NCI-H82 (cell line): ENCODE data around the gene PNMA8C.
"Not testable (repeated sequence)": the region's sequence is repeated elsewhere in the genome, so short reads cannot be mapped to it uniquely, and the experiment has no call there.

Source experiments
- DNase-seq: peaks from one replicate; lab custom pipeline; 2025; lab: John Stamatoyannopoulos, UW

Gene PNMA8C

DNA sequence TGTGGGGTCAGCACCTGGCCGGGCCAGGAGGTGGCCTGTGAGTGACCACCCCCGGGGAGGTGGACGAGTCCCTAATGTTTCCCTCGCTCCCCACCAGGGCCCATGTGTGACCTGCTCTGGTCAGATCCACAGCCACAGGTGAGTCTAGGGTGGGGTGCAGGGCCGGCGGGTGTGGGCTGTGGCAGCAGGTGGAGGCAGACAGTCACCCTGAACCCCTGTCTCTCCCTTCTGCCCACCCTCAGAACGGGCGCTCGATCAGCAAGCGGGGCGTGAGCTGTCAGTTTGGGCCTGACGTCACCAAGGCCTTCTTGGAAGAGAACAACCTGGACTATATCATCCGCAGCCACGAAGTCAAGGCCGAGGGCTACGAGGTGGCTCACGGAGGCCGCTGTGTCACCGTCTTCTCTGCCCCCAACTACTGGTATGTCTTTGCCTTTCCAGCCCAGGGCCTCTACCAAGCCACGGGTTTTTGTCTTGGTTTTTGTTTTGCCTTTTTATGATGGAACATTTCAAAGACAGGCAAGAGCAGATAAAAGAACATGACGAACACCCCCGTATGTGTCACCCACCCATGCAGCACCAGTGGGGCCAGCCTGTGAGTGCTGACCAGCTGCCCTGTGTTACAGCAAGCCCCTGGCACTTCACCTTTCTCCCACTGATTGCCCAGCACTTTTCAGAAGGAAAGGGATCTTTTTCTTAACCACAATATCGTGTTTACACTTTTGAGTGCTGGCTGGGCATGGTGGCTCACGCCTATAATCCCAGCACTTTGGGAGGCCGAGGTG lies 40.2 kb downstream of the PNMA8C start:
- DNase-seq, result no peak

DNA sequence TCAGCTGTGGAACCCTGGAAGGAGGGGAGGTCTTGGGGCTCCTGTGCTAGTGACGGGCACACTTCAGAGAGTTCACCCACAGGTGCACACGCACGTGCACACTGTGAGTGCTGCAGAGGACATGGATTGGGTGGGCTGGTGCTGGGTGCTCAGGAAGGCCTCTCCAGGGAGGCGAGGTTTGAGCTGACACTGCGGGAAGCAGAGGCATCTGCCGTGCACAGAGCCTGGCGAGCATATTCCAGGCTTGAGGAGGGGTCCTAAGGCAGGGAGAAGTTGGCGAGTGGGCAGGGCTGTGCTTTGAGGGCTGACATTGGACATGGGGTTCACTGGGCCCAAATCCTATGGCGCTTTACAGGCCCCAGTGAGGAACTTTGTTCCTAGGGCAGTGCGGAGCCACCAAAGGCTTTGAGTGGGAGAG lies 41.0 kb downstream of the PNMA8C start:
- DNase-seq, result no peak

- DNase-seq, result no peak
These were observed 41.6 kb downstream of the PNMA8C start for GRCh38 chr19:46386996-46387712.

DNA sequence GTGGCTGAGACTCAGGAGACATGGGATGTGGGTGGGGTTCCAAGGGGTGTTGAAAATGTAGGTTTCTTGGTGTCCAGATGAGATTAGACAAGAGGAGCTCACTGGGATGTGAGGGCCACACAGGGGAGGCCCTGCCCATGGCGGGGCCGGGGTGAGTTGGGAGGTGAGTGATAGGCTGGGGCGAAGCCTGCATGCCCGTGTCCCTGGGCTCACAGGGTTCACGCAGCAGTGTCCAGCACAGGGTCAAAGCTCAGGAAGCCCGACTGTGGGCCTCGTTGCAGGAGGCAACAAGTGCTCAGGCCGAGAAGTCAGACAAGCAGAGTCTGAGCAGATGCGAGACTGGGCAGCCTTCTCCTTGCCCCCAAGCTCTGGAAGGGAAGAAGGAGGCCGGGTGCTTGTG lies 42.6 kb downstream of the PNMA8C start:
- no peak for DNase-seq

DNA sequence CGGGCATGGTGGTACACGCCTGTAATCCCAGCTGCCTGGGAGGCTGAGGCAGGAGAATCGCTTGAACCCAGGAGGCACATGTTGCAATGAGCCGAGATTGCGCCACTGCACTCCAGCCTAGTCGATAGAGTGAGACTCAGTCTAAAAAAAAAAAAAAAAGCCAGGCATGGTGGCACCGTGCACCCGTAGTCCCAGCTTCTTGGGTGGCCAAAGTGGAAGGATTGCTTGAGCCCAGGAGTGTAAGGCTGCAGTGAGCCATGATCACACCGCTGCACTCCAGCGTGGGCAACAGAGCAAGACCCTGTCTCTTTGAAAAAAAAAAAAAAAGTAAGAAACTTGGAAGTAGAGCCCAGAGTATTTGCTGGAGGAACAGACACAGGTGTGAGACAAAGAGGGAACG lies 43.1 kb downstream of the PNMA8C start:
- no peak for DNase-seq

DNA sequence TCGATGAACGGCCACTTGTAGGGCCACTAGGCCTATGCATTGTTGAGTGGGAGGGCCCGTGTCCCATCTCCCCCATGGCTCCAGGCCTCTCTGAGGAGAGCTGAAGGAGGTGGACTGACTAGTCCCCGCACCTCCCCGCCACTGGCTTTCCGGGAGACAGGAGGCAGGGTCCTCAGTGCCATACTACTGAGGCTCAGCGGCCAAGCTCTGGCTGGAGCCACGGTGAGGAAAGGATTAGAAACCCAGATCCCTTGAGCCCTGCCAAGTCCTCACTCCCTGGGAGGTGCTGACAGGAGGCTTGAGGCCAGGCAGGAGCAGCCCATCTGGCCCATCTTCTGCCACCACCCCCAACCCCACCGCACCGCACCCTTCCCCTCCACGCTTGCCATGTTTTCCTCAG lies 44.3 kb downstream of the PNMA8C start:
- DNase-seq, result peak; percentile 93

GRCh38 chr19:46383846-46384245 lies 44.9 kb downstream of the PNMA8C start:
- DNase-seq, result no peak

- no peak for DNase-seq
These were observed 45.4 kb downstream of the PNMA8C start for GRCh38 chr19:46383171-46383815.

DNA sequence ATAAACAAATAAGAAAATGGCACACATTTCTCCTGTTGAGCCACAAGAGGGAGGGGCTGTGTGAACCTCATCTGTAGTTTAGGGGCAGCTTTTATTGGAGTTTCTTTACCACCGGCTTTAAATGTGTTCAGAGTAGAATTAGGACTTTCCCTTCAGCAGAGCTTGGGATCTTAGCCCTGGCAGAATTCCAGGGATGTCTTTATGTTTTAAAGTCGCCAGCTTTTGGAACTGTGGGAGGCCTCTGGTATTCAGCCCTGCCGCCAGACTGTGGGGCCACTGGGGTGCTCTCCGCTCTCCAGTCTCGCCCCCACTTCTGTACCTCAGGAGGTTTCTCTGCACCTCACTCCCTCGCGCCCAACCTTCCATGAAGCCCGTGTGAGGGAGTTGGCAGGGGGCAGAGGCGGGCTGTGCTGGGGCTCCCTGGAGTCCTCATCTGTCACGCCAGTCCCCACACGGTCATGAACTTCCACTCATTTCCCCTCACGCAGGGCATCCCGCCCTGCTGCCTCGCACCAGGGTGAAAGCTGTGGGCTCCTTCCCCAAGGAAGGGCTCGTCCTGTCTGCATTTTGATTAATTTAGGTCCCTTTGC lies 46.9 kb downstream of the PNMA8C start:
- no peak for DNase-seq

- no peak for DNase-seq
These were observed 47.4 kb downstream of the PNMA8C start for GRCh38 chr19:46381346-46381745.

DNA sequence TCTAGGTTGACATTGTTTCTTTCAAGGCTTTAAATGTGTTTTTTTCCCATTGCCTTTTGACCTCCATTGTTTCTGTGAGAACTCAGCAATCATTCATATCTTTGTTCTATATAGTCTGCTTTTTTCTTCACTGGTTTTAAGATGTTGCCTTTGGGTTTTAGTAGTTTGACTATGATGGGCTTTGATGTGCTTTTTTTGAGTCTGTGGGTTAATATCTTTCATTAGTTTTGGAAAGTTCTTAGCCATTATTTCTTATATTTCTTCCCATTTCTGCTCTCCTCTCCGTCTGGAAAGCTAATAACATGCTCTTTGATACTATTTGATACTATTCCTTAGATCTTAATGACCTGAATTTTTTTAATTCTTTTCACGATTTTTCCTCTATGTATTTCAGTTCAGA lies 48.0 kb downstream of the PNMA8C start:
- no peak for DNase-seq

DNA sequence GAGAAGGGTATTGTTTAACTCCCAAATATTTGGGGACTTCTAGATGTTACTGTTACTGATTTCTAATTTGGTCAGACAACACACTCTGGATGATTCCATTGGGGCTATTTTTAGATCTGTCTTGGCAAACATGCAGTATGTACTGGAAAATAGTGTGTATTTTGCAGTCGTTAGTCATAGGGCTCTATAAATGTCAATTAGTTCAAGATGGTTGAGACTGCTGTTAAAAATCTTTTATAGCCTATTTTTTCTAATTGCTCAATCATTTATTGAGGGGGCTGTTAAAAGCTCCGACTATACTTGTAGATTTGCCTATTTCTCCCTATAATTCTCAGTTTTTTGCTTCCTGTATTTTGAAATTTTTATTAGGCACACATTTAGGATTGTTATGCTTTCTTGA lies 50.5 kb downstream of the PNMA8C start:
- DNase-seq, result no peak

DNA sequence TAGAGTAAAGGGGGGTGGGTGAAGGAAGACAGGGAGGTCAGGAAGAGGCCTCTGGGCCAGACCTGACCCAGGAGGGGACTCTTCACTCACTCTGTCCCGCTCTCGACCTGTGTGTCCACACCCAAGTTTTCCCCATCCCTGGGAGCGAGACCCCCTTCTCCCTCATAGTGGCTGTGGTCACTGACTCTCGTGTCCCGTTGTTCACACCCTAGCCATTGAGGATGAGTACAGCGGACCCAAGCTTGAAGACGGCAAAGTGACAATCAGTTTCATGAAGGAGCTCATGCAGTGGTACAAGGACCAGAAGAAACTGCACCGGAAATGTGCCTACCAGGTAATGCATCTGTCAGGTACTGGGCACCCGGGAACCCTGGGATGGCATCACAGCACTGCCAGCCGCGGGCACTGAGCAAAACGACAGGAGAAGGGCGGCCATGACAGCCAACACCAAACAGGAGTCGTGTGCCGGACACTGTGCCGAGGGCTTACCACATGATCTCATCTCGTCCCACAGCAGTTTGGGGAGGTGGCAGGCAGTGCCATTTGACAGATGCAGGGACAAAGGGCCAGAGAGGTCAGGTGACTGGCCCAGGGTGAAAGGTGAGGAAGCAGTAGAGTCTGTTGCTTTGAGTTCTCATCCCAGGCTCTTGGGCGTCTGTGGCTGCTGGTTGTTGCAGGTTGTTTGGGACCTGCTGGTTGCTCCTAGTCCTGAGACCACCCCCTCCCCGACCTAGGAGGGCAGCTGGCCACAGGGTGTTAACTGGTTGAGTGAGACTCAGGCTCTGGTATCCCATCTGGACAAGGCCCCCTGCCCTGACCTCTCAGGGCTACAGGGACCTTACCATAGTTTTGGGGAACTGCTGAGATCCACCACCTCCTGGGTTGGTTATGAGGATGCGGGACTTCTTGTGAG lies 52.2 kb downstream of the PNMA8C start:
- DNase-seq, result no peak

GRCh38 chr19:46375476-46376067 lies 53.2 kb downstream of the PNMA8C start:
- not testable (repeated sequence) for DNase-seq
